Activated CD4-positive, alpha-beta memory T cell treated with anti-CD3 and anti-CD28 coated beads, Interleukin-2, amount 10 ng/mL, durations not matched to agents 7 days and 5 days (primary cell): ENCODE data around the gene FRAT2. TPM values are rescaled to one million over a fixed set of nuclear protein-coding genes. Genes with fewer than 3 reads are reported as not detected.
"Not testable (repeated sequence)": the region's sequence is repeated elsewhere in the genome, so short reads cannot be mapped to it uniquely, and the experiment has no call there.

Source experiments
- CTCF ChIA-PET: fragments of 350-600 bp; sonication (Branson Sonifier 250); formaldehyde crosslinking; loops from one replicate; lab custom pipeline; 2021; ENCODE audit warnings: antibody characterized with exemption, inconsistent platforms; lab: Charles Lee
- POLR2A ChIA-PET: fragments of 350-600 bp; sonication (Branson Sonifier 250); formaldehyde crosslinking; loops from one replicate; lab custom pipeline; 2021; ENCODE audit warnings: antibody characterized with exemption; lab: Charles Lee
- DNase-seq: peaks from one replicate; pipeline ENCODE4 v3.0.0-alpha.2; 2020
- H3K27ac Mint-ChIP-seq: one replicate; pipeline ENCODE4 v1.8.0; 2021; ENCODE audit warnings: mild to moderate bottlenecking, mixed read lengths
- H3K27me3 Mint-ChIP-seq: one replicate; pipeline ENCODE4 v1.8.0; 2021; ENCODE audit warnings: mixed read lengths
- H3K36me3 Mint-ChIP-seq: one replicate; pipeline ENCODE4 v1.8.0; 2021; ENCODE audit warnings: low read depth, mixed read lengths
- H3K4me1 Mint-ChIP-seq: one replicate; pipeline ENCODE4 v1.8.0; 2021; ENCODE audit warnings: mixed read lengths
- H3K4me3 Mint-ChIP-seq: one replicate; pipeline ENCODE4 v1.8.0; 2021; ENCODE audit warnings: mild to moderate bottlenecking, mixed read lengths
- H3K9me3 Mint-ChIP-seq: one replicate; pipeline ENCODE4 v1.8.0; 2021; ENCODE audit warnings: mixed read lengths
- total RNA-seq, 2 experiments: library from RNA; stranded (reverse); gene quantifications; one replicate each; pipeline ENCODE4 v1.2.3, GENCODE V29; 2021

The FRAT2 gene
- total RNA-seq, 2 experiments from 2014 or later = 11.1 to 11.5 TPM

DNA sequence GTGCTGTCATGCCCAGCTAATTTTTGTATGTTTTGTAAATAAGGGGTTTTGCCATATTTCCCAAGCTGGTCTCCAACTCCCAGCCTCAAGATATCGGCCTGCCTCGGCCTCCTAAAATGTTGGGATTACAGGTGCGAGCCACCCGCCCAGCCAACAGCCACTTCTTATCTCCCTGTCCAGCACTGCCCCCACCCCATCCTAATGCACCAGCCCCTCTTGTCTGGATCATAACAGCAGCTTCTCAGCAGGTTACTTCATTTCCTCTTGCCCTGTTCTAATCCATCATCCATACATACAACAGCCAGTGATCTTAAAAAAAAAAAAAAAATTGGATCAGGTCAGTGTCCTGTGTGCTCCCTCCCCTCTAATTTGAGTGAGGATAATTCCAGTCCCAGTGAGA lies 12.8 kb upstream of the FRAT2 start:
- Mint-ChIP-seq H3K4me3 (no peak overlapping the region), H3K27me3 (peaks cover 3% of the 10 kb centered on the region), H3K4me1 (no peaks in the 10 kb centered on the region), H3K27ac (no peak overlapping the region), H3K9me3 (no peaks in the 10 kb centered on the region), H3K36me3 (no peaks in the 10 kb centered on the region)
- ChIA-PET CTCF (interaction anchor here (0.6 to 1.0 kb wide), 2 partner anchors 68 to 144 kb away, joined by 3 to 5 read pairs; no protein-coding TSS in a partner anchor), POLR2A (no interaction called here)
- no peak for DNase-seq

GRCh38 chr10:97343664-97344063 lies 9.1 kb upstream of the FRAT2 start:
- POLR2A ChIA-PET, H3K27ac Mint-ChIP-seq, H3K4me1 Mint-ChIP-seq, DNase-seq, H3K27me3 Mint-ChIP-seq, H3K4me3 Mint-ChIP-seq, H3K36me3 Mint-ChIP-seq, H3K9me3 Mint-ChIP-seq: not testable (repeated sequence)
- CTCF ChIA-PET = interaction anchor here (0.6 kb wide), 1 partner anchor 134 kb away, joined by 3 read pairs; no protein-coding TSS in a partner anchor

GRCh38 chr10:97341416-97341815 lies 6.9 kb upstream of the FRAT2 start:
- DNase-seq = no peak
- Mint-ChIP-seq H3K27ac (no peak overlapping the region), H3K27me3 (peaks cover 24% of the 10 kb centered on the region), H3K4me3 (no peak overlapping the region), H3K9me3 (no peaks in the 10 kb centered on the region), H3K36me3 (no peaks in the 10 kb centered on the region), H3K4me1 (peaks cover 2% of the 10 kb centered on the region)
- CTCF ChIA-PET = no interaction called here
- POLR2A ChIA-PET = no interaction called here

DNA sequence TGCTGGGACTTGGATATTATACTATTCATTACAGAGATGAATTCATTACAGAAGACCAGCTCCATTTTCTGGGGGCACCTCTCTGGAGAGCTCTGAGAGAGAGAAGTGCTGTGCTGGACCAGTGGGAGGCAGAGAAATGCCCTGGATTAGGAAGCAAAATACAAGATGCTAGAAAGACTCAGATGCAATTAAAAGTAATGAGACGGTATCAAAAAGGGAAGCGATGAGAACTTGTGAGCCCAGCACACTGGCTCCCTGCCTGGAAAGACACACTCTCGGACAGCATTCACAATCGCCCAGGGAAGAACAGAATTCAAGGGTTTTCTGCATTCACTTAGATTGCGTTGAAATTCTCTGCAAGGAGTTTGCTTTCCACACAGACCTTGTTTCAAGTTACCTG lies 3.5 kb upstream of the FRAT2 start:
- peaks cover 30% of the 10 kb centered on the region for H3K27me3 Mint-ChIP-seq
- peaks cover 3% of the 10 kb centered on the region for H3K36me3 Mint-ChIP-seq
- peaks cover 12% of the 10 kb centered on the region for H3K4me1 Mint-ChIP-seq
- ChIA-PET POLR2A (no interaction called here), CTCF (no interaction called here)
- no peak overlapping the region for H3K4me3 Mint-ChIP-seq
- H3K9me3 Mint-ChIP-seq = no peaks in the 10 kb centered on the region
- no peak overlapping the region for H3K27ac Mint-ChIP-seq
- DNase-seq = no peak

GRCh38 chr10:97336942-97337831 lies 2.7 kb upstream of the FRAT2 start:
- Mint-ChIP-seq H3K4me3 (no peak overlapping the region), H3K27ac (no peak overlapping the region)

GRCh38 chr10:97336446-97336845 lies 1.9 kb upstream of the FRAT2 start:
- Mint-ChIP-seq H3K27ac (no peak overlapping the region), H3K4me1 (peaks cover 25% of the 10 kb centered on the region), H3K4me3 (no peak overlapping the region), H3K27me3 (peaks cover 23% of the 10 kb centered on the region), H3K36me3 (peaks cover 13% of the 10 kb centered on the region), H3K9me3 (no peaks in the 10 kb centered on the region)
- CTCF ChIA-PET = interaction anchor here (1.0 kb wide), 1 partner anchor 58 kb away, joined by 3 read pairs; no protein-coding TSS in a partner anchor
- POLR2A ChIA-PET = no interaction called here
- no peak for DNase-seq

More at GRCh38 chr10:97336942-97337831, 2.7 kb upstream of the FRAT2 start:
- Mint-ChIP-seq H3K4me1 (peaks cover 21% of the 10 kb centered on the region), H3K36me3 (peaks cover 10% of the 10 kb centered on the region), H3K9me3 (no peaks in the 10 kb centered on the region), H3K27me3 (peaks cover 27% of the 10 kb centered on the region)
- ChIA-PET POLR2A (no interaction called here), CTCF (interaction anchor here (1.0 kb wide), 1 partner anchor 58 kb away, joined by 3 read pairs; no protein-coding TSS in a partner anchor)
- no peak for DNase-seq

DNA sequence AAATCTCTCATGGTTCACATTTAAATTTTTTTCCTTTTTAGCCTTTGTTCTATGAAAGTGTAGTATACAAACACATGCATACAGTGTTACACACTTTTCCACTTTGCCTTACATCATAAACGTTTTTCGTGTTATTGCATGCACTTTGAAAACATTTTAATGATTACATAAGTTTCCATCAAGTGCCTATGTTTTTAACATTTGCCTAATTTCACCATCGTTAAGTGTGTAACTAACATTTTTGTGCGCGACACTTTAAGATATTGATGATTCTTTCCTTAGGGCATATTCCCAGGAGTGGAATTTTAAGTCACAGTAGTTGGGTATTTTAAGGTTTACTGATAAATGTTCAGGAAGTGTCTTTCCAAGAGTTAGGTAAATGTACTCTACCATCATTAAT lies 1.5 kb upstream of the FRAT2 start:
- ChIA-PET CTCF (no interaction called here), POLR2A (no interaction called here)
- no peak for DNase-seq
- H3K4me1 Mint-ChIP-seq = peaks cover 30% of the 10 kb centered on the region
- H3K27ac Mint-ChIP-seq = no peak overlapping the region
- H3K36me3 Mint-ChIP-seq = peaks cover 16% of the 10 kb centered on the region
- H3K27me3 Mint-ChIP-seq = peaks cover 23% of the 10 kb centered on the region
- H3K4me3 Mint-ChIP-seq = peak overlapping the region; percentile 53
- no peaks in the 10 kb centered on the region for H3K9me3 Mint-ChIP-seq

GRCh38 chr10:97335188-97335619 lies 675 bp upstream of the FRAT2 start:
- Mint-ChIP-seq H3K4me1 (peaks cover 31% of the 10 kb centered on the region), H3K36me3 (peaks cover 16% of the 10 kb centered on the region), H3K4me3 (peak overlapping the region; percentile 27), H3K9me3 (no peaks in the 10 kb centered on the region), H3K27ac (no peak overlapping the region), H3K27me3 (peaks cover 23% of the 10 kb centered on the region)
- DNase-seq = no peak
- ChIA-PET CTCF (interaction anchor here (1.4 kb wide), 1 partner anchor 16 kb away, joined by 5 read pairs; the partner anchor contains the start of gene FRAT1), POLR2A (interaction anchor here (5.8 kb wide), 1 partner anchor 16 kb away, joined by 51 read pairs; the partner anchor contains the start of gene FRAT1)

DNA sequence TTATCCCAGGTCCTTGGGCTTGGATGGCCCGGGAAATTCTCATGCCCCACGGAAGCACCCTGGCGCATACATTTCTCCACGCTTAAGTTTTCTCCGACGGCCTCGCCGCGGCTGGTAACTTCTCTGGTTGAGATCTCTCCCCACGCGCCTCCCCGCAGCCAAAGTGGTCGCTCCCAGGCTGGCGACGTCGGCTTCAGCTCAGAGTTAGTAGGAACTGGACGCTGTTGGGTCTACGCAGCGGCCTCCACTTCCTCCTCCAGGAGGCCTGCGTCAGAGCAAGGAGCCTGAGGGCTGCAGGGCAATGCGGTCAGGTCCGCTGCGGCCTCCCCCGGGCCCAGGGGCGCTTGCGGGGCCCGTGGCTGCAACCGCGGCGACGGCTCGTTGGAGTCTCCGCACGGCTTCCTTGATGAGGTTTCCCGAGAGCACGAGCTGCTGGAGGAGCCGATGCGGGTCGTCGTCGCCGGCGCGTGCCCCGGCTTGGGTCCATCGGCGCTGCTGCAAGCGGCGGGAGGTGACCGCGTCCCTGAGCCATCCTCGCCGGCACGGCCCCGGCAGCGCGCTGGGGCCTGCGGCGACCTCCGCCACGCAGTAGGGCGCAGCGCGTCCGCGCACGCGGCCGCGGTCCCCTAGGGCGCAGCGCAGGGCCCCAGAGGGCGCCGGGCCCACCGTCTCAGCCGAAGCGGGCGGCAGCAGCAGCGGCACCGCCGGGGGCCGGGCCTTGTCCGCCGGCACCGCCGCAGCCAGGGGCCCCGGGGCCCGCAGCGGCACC lies 744 bp downstream of the FRAT2 start:
- DNase-seq = peak; percentile 44
- H3K9me3 Mint-ChIP-seq = no peaks in the 10 kb centered on the region
- peaks cover 41% of the 10 kb centered on the region for H3K4me1 Mint-ChIP-seq
- H3K4me3 Mint-ChIP-seq = peak overlapping the region; percentile 84
- ChIA-PET POLR2A (interaction anchor here (0.7 to 5.8 kb wide), 10 partner anchors 8 to 111 kb away, joined by 3 to 51 read pairs (median 5); partner anchors contain the start of genes ARHGAP19, FRAT1 and RRP12), CTCF (interaction anchor here (0.5 to 2.3 kb wide), 10 partner anchors 9 to 81 kb away, joined by 3 to 14 read pairs (median 4); partner anchors contain the start of genes FRAT1 and RRP12)
- peaks cover 23% of the 10 kb centered on the region for H3K27me3 Mint-ChIP-seq
- H3K36me3 Mint-ChIP-seq = peaks cover 23% of the 10 kb centered on the region
- H3K27ac Mint-ChIP-seq = peak overlapping the region; percentile 76

GRCh38 chr10:97333351-97333600 lies 1.3 kb downstream of the FRAT2 start:
- peaks cover 46% of the 10 kb centered on the region for H3K4me1 Mint-ChIP-seq
- H3K27ac Mint-ChIP-seq = peak overlapping the region; percentile 76
- DNase-seq = no peak
- peaks cover 23% of the 10 kb centered on the region for H3K27me3 Mint-ChIP-seq
- ChIA-PET CTCF (interaction anchor here (0.8 to 2.3 kb wide), 7 partner anchors 8 to 82 kb away, joined by 3 to 14 read pairs (median 5); partner anchors contain the start of genes FRAT1 and RRP12), POLR2A (interaction anchor here (0.7 to 5.8 kb wide), 10 partner anchors 8 to 111 kb away, joined by 3 to 51 read pairs (median 5); partner anchors contain the start of genes ARHGAP19, FRAT1 and RRP12)
- H3K9me3 Mint-ChIP-seq = no peaks in the 10 kb centered on the region
- peak overlapping the region; percentile 84 for H3K4me3 Mint-ChIP-seq
- peaks cover 23% of the 10 kb centered on the region for H3K36me3 Mint-ChIP-seq

- DNase-seq = no peak
- Mint-ChIP-seq H3K27me3 (peaks cover 19% of the 10 kb centered on the region), H3K4me3 (peak overlapping the region; percentile 84), H3K4me1 (peaks cover 51% of the 10 kb centered on the region), H3K9me3 (no peaks in the 10 kb centered on the region), H3K27ac (peak overlapping the region; percentile 76), H3K36me3 (peaks cover 26% of the 10 kb centered on the region)
- ChIA-PET POLR2A (interaction anchor here (0.7 to 5.8 kb wide), 12 partner anchors 7 to 112 kb away, joined by 3 to 51 read pairs (median 4); partner anchors contain the start of genes ARHGAP19, FRAT1 and RRP12), CTCF (interaction anchor here (0.7 to 2.3 kb wide), 9 partner anchors 8 to 82 kb away, joined by 3 to 14 read pairs (median 4); partner anchors contain the start of genes FRAT1 and RRP12)
These were observed 1.8 kb downstream of the FRAT2 start for GRCh38 chr10:97332591-97333350.
